DOHH2 (cell line): ENCODE data around the gene MRGPRF.
"Not testable (repeated sequence)": the region's sequence is repeated elsewhere in the genome, so short reads cannot be mapped to it uniquely, and the experiment has no call there.

Source experiments
- H3F3A ChIP-seq: fragments of 200-600 bp; sonication (generic), shearing (Covaris generic); 2 replicates; pipeline ENCODE4 v1.6.0; 2016; ENCODE audit warnings: antibody characterized with exemption, mild to moderate bottlenecking; ENCODE audit not compliant: control insufficient read depth, insufficient read depth
- H3K27ac ChIP-seq: fragments of 200-600 bp; sonication (generic); 2 replicates; pipeline ENCODE4 v1.5.1; 2014; ENCODE audit warnings: low read depth, mild to moderate bottlenecking, low read length, moderate library complexity
- H3K27me3 ChIP-seq: fragments of 200-600 bp; sonication (generic); 2 replicates; pipeline ENCODE4 v1.6.1; 2014; ENCODE audit warnings: mild to moderate bottlenecking, low read length, mixed read lengths; ENCODE audit not compliant: control insufficient read depth
- H3K36me3 ChIP-seq: fragments of 200-600 bp; sonication (generic); 2 replicates; pipeline ENCODE4 v1.6.1; 2014; ENCODE audit warnings: mild to moderate bottlenecking, low read length, moderate library complexity, mixed read lengths; ENCODE audit not compliant: control insufficient read depth
- H3K4me1 ChIP-seq: fragments of 200-600 bp; sonication (generic); 2 replicates; pipeline ENCODE4 v1.6.1; 2014; ENCODE audit warnings: mild to moderate bottlenecking, low read length, mixed read lengths; ENCODE audit not compliant: control insufficient read depth
- H3K4me2 ChIP-seq: fragments of 200-600 bp; sonication (generic); 2 replicates; pipeline ENCODE4 v1.6.0; 2014; ENCODE audit warnings: mild to moderate bottlenecking, low read length, moderate library complexity
- H3K4me3 ChIP-seq: fragments of 200-600 bp; sonication (generic); 2 replicates; pipeline ENCODE4 v1.5.1; 2014; ENCODE audit warnings: mild to moderate bottlenecking, low read length, mixed read lengths
- H3K79me2 ChIP-seq: fragments of 200-600 bp; sonication (generic); 2 replicates; pipeline ENCODE4 v1.6.1; 2014; ENCODE audit warnings: mild to moderate bottlenecking, low read length, mixed read lengths; ENCODE audit not compliant: control insufficient read depth
- H3K9me2 ChIP-seq: fragments of 200-600 bp; sonication (generic); replicated peaks from 2 replicates; pipeline ENCODE4 v1.6.1; 2014; ENCODE audit warnings: mild to moderate bottlenecking, low read length, mixed read lengths; ENCODE audit not compliant: control insufficient read depth
- H3K9me3 ChIP-seq: fragments of 200-600 bp; sonication (generic); 2 replicates; pipeline ENCODE4 v1.6.1; 2014; ENCODE audit warnings: antibody characterized with exemption, low read length, mixed read lengths; ENCODE audit not compliant: control insufficient read depth, insufficient read depth
- H4K20me1 ChIP-seq: fragments of 200-600 bp; sonication (generic); 2 replicates; pipeline ENCODE4 v1.6.0; 2014; ENCODE audit warnings: low read depth, mild to moderate bottlenecking, antibody characterized with exemption, low read length, moderate library complexity; ENCODE audit not compliant: control insufficient read depth, insufficient read depth
- CTCF ChIP-seq: fragments of 200-600 bp; sonication (generic); IDR thresholded peaks from one replicate; pipeline ENCODE4 v1.5.1; 2014; ENCODE audit warnings: antibody characterized with exemption, mild to moderate bottlenecking, low read depth, low read length; ENCODE audit not compliant: poor library complexity, severe bottlenecking
- EZH2phosphoT487 ChIP-seq: fragments of 200-600 bp; sonication (generic); IDR thresholded peaks from 2 replicates; pipeline ENCODE4 v1.6.1; 2017; ENCODE audit warnings: borderline replicate concordance, mild to moderate bottlenecking, antibody characterized with exemption, low read length, moderate library complexity, mixed read lengths

Gene MRGPRF

GRCh38 chr11:68974421-68975194 is 38.4 kb downstream of the MRGPRF start:
- Histone ChIP-seq H3K4me2 (no peak overlapping the region), H4K20me1 (no peaks in the 10 kb centered on the region), H3F3A (no peaks in the 10 kb centered on the region), H3K4me1 (no peaks in the 10 kb centered on the region), H3K9me2 (no peaks in the 10 kb centered on the region), H3K4me3 (no peak overlapping the region), H3K27ac (no peak overlapping the region), H3K36me3 (no peaks in the 10 kb centered on the region), H3K9me3 (no peaks in the 10 kb centered on the region), H3K27me3 (no peaks in the 10 kb centered on the region), H3K79me2 (no peaks in the 10 kb centered on the region)
- no peak for TF ChIP-seq EZH2phosphoT487
- no peak for TF ChIP-seq CTCF

DNA sequence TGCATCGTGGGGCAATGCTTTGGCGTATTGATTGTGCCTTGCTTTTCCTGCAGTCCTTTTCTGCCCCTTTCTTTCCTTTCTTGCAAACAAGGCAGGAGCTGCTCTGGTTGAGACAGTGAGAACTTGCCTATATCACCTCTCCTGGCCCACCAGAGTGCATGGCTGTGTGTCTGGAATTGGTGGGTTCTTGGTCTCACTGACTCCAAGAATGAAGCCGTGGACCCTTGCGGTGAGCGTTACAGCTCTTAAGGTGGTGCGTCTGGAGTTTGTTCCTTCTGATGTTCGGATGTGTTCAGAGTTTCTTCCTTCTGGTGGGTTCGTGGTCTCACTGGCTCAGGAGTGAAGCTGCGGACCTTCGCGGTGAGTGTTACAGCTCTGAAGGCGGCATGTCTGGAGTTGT is 39.3 kb downstream of the MRGPRF start:
- not testable (repeated sequence) for H4K20me1 ChIP-seq, H3K4me2 ChIP-seq, H3K4me3 ChIP-seq, H3K9me3 ChIP-seq, H3K4me1 ChIP-seq, H3K27ac ChIP-seq, H3F3A ChIP-seq, H3K9me2 ChIP-seq, H3K36me3 ChIP-seq, H3K27me3 ChIP-seq, H3K79me2 ChIP-seq

DNA sequence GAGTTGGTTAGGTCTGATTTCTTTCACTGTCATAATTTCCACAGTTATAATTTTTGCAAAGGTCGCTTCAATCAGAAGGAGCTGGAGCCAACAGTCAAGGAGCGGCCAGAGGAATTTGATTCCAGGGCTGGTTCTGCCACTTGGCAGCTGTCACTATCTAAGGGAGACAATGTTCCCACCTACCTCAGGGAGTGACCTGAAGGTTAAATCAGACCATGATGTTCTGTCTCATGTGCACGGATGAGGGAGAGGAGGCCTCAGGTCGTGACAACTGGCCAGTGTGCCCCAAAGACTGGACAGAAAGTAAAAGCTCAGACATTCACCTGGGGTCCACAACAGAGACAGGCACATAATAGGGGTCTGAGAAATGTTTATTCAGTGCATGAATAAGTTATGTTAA is 39.8 kb downstream of the MRGPRF start:
- Histone ChIP-seq H3F3A (no peaks in the 10 kb centered on the region), H3K79me2 (no peaks in the 10 kb centered on the region), H3K9me2 (no peaks in the 10 kb centered on the region), H3K4me3 (no peak overlapping the region), H3K36me3 (no peaks in the 10 kb centered on the region), H3K9me3 (no peaks in the 10 kb centered on the region), H3K4me2 (no peak overlapping the region), H3K4me1 (no peaks in the 10 kb centered on the region), H4K20me1 (no peaks in the 10 kb centered on the region), H3K27me3 (no peaks in the 10 kb centered on the region), H3K27ac (no peak overlapping the region)
- no peak for TF ChIP-seq EZH2phosphoT487
- TF ChIP-seq CTCF: no peak

- Histone ChIP-seq H3K4me3 (no peak overlapping the region), H3K9me3 (no peaks in the 10 kb centered on the region), H3K36me3 (no peaks in the 10 kb centered on the region), H3K27ac (no peak overlapping the region), H3K4me1 (no peaks in the 10 kb centered on the region), H3K9me2 (no peaks in the 10 kb centered on the region), H3K27me3 (0 out of 2 replicates have a peak, but pooled peaks cover 2% of the 10 kb centered on the region), H3K79me2 (no peaks in the 10 kb centered on the region), H3F3A (no peaks in the 10 kb centered on the region), H4K20me1 (no peaks in the 10 kb centered on the region), H3K4me2 (no peak overlapping the region)
- TF ChIP-seq EZH2phosphoT487 (no peak), CTCF (no peak)
These were observed 42.0 kb downstream of the MRGPRF start for GRCh38 chr11:68970921-68971636.
